Activated B cell treated with CpG ODN at 0.5 μM for 24 hours (primary cell): ENCODE data around the gene TRMU. TPM values are rescaled to one million over a fixed set of nuclear protein-coding genes. Genes with fewer than 3 reads are reported as not detected.
"Not testable (repeated sequence)": the region's sequence is repeated elsewhere in the genome, so short reads cannot be mapped to it uniquely, and the experiment has no call there.

ENCODE experiments used
- ATAC-seq: fragments of 200-7000 bp; cut with Tn5 transposase; one replicate; pipeline ENCODE4 v1.10.0; 2021; ENCODE audit warnings: low read depth, mild to moderate bottlenecking, moderate library complexity
- CTCF ChIA-PET: fragments of 350-600 bp; sonication (Branson Sonifier 250); formaldehyde crosslinking; loops from one replicate; lab custom pipeline; 2021; ENCODE audit warnings: antibody characterized with exemption; lab: Charles Lee
- POLR2A ChIA-PET: fragments of 350-600 bp; sonication (Branson Sonifier 250); formaldehyde crosslinking; loops from one replicate; lab custom pipeline; 2021; ENCODE audit warnings: antibody characterized with exemption; lab: Charles Lee
- DNase-seq: peaks from one replicate; pipeline ENCODE4 v3.0.0; 2022
- H3K27ac Mint-ChIP-seq: one replicate; pipeline ENCODE4 v1.8.0; 2020; ENCODE audit warnings: mixed read lengths
- H3K27me3 Mint-ChIP-seq: one replicate; pipeline ENCODE4 v1.8.0; 2021; ENCODE audit warnings: mixed read lengths
- H3K36me3 Mint-ChIP-seq: one replicate; pipeline ENCODE4 v1.8.0; 2021; ENCODE audit warnings: low read depth, mixed read lengths
- H3K4me1 Mint-ChIP-seq: one replicate; pipeline ENCODE4 v1.8.0; 2021; ENCODE audit warnings: mixed read lengths
- H3K4me3 Mint-ChIP-seq: one replicate; pipeline ENCODE4 v1.8.0; 2020; ENCODE audit warnings: mild to moderate bottlenecking, mixed read lengths
- H3K9me3 Mint-ChIP-seq: one replicate; pipeline ENCODE4 v1.8.0; 2020; ENCODE audit warnings: mixed read lengths
- intact Hi-C: fragments of 100-400 bp; cut with micrococcal nuclease; formaldehyde crosslinking; loops from one replicate; pipeline ENCODE4 v1.15.1; 2024
- total RNA-seq: library from RNA; stranded (reverse); gene quantifications from 2 replicates; pipeline ENCODE4 v1.2.3, GENCODE V29; 2022
- TF ChIP-seq, protein P1 (sequence below): fragments of 200-600 bp; IDR thresholded peaks from one replicate; pipeline ENCODE4 v1.8.0; 2022; ENCODE audit warnings: antibody characterized with exemption, mild to moderate bottlenecking

Gene TRMU
- total RNA-seq, 1 donor from 2014 or later = 60.0 TPM

DNA sequence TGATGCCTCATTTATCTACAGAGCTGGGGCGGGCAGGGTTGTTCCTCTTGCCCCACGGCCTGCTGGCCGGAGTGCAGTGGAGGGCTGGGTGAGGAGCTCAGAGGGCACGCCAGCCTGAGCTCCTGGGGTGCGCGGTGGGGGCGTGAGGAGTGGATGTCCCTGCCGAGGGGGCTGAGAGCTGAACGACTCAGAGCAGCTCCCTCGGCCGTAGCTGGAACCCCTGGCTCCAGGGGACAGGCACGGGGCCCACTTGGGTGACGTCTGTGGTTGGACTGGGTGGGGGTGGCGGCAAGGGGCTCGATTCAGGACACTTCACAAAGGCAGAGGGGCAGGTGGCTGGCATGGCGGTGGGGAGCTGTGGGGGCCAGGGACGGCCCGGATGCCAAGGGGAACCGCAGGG, 62.4 kb downstream of the TRMU start:
- Mint-ChIP-seq H3K9me3 (no peaks in the 10 kb centered on the region), H3K36me3 (peaks cover 42% of the 10 kb centered on the region), H3K4me3 (no peak overlapping the region), H3K4me1 (no peaks in the 10 kb centered on the region), H3K27me3 (no peaks in the 10 kb centered on the region), H3K27ac (no peak overlapping the region)
- DNase-seq = no peak
- TF ChIP-seq, protein P1, sequence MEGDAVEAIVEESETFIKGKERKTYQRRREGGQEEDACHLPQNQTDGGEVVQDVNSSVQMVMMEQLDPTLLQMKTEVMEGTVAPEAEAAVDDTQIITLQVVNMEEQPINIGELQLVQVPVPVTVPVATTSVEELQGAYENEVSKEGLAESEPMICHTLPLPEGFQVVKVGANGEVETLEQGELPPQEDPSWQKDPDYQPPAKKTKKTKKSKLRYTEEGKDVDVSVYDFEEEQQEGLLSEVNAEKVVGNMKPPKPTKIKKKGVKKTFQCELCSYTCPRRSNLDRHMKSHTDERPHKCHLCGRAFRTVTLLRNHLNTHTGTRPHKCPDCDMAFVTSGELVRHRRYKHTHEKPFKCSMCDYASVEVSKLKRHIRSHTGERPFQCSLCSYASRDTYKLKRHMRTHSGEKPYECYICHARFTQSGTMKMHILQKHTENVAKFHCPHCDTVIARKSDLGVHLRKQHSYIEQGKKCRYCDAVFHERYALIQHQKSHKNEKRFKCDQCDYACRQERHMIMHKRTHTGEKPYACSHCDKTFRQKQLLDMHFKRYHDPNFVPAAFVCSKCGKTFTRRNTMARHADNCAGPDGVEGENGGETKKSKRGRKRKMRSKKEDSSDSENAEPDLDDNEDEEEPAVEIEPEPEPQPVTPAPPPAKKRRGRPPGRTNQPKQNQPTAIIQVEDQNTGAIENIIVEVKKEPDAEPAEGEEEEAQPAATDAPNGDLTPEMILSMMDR = no peak
- CTCF ChIA-PET = no interaction called here
- intact Hi-C loops = no loop called here
- POLR2A ChIA-PET = no interaction called here
- ATAC-seq = no peak

DNA sequence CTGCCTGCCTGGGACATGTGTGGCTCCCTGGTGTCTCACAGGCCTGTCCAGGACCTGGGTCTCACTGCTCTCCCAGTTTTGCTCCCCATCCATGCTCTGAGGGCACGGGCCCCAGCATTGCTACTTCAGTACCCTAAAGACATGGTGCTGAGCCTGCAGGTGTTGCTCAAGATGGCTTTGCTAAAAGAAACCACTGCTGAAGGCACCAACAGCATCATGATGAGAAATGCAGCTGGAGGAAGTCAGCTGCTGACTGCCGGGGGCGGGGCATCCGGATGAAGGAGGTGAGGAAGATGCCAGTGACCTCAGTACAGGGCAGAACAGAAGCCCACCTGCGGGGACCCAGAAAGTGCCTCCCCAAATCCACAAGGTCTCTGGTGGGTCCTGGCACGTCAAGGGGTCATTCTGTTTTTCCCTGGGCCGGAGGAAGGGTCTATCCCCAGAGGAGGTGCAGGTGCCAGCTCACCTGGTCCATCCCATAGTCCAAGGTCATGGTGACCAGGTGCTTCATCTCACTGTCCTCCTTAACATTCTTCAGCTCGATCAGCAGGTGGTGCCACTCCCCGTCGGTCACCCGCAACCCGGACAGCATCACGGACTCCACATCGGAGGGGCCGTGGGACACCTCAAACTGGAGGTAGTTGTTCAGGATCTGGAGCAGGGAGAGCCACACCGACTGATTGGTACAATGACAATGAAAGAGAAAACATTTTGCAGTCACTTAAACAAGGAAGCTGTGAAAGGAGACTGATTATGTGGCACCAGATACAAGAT, 63.9 kb downstream of the TRMU start:
- H3K27ac Mint-ChIP-seq = no peak overlapping the region
- no peak overlapping the region for H3K4me3 Mint-ChIP-seq
- no peaks in the 10 kb centered on the region for H3K27me3 Mint-ChIP-seq
- DNase-seq (no peak), ATAC-seq (no peak)
- POLR2A ChIA-PET = no interaction called here
- CTCF ChIA-PET = no interaction called here
- no peaks in the 10 kb centered on the region for H3K9me3 Mint-ChIP-seq
- H3K36me3 Mint-ChIP-seq = peaks cover 38% of the 10 kb centered on the region
- intact Hi-C loops = no loop called here
- TF ChIP-seq, protein P1 = no peak
- no peaks in the 10 kb centered on the region for H3K4me1 Mint-ChIP-seq

DNA sequence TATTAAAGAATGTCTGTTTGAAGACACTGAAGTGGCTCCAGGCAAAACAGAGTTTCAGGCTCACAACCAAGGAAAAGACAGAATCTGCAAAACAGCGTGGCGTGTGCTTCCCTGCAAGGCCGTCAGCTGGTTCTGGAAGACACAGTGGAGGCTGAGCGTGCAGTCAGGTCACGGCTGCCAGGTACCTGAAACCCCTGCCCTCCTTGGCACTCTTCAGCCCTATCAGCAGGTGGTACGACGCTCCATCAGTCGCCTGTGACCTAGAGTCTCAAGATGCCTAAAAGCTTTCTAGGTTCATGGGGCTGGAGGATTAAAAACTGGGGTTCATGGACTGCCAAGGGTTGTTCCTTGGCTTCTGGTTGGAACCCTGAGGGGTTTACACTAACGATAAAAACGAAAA, 65.9 kb downstream of the TRMU start:
- no peak for DNase-seq
- Mint-ChIP-seq H3K4me3 (no peak overlapping the region), H3K9me3 (no peaks in the 10 kb centered on the region), H3K4me1 (no peaks in the 10 kb centered on the region), H3K27me3 (no peaks in the 10 kb centered on the region), H3K36me3 (peaks cover 31% of the 10 kb centered on the region), H3K27ac (no peak overlapping the region)
- ATAC-seq = no peak
- intact Hi-C loops = no loop called here
- ChIA-PET CTCF (no interaction called here), POLR2A (no interaction called here)
- TF ChIP-seq, protein P1 = no peak

DNA sequence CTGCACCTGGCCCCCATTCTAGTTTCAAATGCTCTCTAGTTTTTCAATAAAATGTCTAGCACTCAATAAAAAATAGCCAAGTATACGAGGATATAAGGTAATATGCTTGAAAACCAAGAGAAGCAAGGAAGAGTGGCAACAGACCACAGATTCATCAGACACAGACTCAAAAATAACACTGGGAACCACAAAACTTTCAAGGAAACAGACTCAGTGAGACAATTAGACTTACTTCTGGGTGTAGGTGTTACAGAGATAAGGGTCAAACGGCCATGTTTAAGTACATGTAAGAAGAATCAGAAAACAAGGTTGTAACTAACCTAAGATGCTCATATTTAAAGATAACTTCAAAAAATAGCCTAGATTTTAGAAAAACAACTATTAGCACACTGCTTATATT, 67.0 kb downstream of the TRMU start:
- Mint-ChIP-seq H3K27ac (no peak overlapping the region), H3K27me3 (no peaks in the 10 kb centered on the region), H3K4me1 (no peaks in the 10 kb centered on the region), H3K9me3 (no peaks in the 10 kb centered on the region), H3K4me3 (no peak overlapping the region), H3K36me3 (peaks cover 32% of the 10 kb centered on the region)
- POLR2A ChIA-PET = no interaction called here
- ATAC-seq (no peak), DNase-seq (no peak)
- CTCF ChIA-PET = no interaction called here
- TF ChIP-seq, protein P1 = no peak
- intact Hi-C loops = no loop called here

DNA sequence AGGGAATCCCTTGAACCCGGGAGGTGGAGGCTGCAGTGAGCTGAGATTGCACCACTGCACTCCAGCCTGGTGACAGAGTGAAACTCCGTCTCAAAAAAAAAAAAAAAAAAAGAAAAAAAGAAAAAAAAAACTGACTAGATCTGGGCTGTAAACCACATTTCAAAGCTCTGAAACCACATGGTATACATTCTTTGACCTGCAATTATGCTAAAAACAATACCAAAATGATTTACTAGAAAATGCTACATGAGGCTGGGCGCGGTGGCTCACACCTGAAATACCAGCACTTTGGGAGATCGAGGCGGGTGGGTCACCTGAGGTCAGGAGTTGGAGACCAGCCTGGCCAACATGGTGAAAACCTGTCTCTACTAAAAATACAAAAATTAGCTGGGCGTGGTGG, 68.4 kb downstream of the TRMU start:
- CTCF ChIA-PET, DNase-seq, H3K9me3 Mint-ChIP-seq, H3K4me1 Mint-ChIP-seq, H3K27ac Mint-ChIP-seq, H3K27me3 Mint-ChIP-seq, intact Hi-C loops, ATAC-seq, H3K4me3 Mint-ChIP-seq: not testable (repeated sequence)
- POLR2A ChIA-PET = interaction anchor here (0.6 to 0.7 kb wide), 3 partner anchors 36 to 540 kb away, joined by 4 to 7 read pairs (median 5); no protein-coding TSS in a partner anchor
- H3K36me3 Mint-ChIP-seq = peaks cover 32% of the 10 kb centered on the region
